ENCODE measurements around the gene BCL2.
A peak's percentile ranks its signal among the peaks of the same experiment; 100 is the strongest.

BCL2 gene

GRCh38 chr18:63135101-63135500 is 184.5 kb downstream of the BCL2 start:
- FAIRE-seq (peak; percentile 44), DNase-seq (ENCODE audit: insufficient read length) (no peak)
- TF ChIP-seq POLR2AphosphoS5 (IDR thresholded peaks at IDR 0.05; ENCODE audit: low read depth, low read length), result no peak
- no peak for TF ChIP-seq TAF1 (IDR thresholded peaks at IDR 0.05; ENCODE audit: borderline replicate concordance, low read depth, low read length)
- no peak for TF ChIP-seq POLR2A (IDR thresholded peaks at IDR 0.05; ENCODE audit: low read depth, low read length)

- DNase-seq (ENCODE audit: insufficient read length), result no peak
- TF ChIP-seq POLR2A (IDR thresholded peaks at IDR 0.05; ENCODE audit: low read depth, low read length), result no peak
- no peak for TF ChIP-seq POLR2AphosphoS5 (IDR thresholded peaks at IDR 0.05; ENCODE audit: low read depth, low read length)
- TF ChIP-seq TAF1 (IDR thresholded peaks at IDR 0.05; ENCODE audit: borderline replicate concordance, low read depth, low read length), result no peak
- no peak for FAIRE-seq
Observed at GRCh38 chr18:63132819-63133200, 186.8 kb downstream of the BCL2 start.

GRCh38 chr18:63131959-63132818 is 187.4 kb downstream of the BCL2 start:
- no peak for DNase-seq (ENCODE audit: insufficient read length)
- peak; percentile 24 for FAIRE-seq
- TF ChIP-seq POLR2AphosphoS5 (IDR thresholded peaks at IDR 0.05; ENCODE audit: low read depth, low read length) (no peak), POLR2A (IDR thresholded peaks at IDR 0.05; ENCODE audit: low read depth, low read length) (no peak), TAF1 (IDR thresholded peaks at IDR 0.05; ENCODE audit: borderline replicate concordance, low read depth, low read length) (no peak)

DNA sequence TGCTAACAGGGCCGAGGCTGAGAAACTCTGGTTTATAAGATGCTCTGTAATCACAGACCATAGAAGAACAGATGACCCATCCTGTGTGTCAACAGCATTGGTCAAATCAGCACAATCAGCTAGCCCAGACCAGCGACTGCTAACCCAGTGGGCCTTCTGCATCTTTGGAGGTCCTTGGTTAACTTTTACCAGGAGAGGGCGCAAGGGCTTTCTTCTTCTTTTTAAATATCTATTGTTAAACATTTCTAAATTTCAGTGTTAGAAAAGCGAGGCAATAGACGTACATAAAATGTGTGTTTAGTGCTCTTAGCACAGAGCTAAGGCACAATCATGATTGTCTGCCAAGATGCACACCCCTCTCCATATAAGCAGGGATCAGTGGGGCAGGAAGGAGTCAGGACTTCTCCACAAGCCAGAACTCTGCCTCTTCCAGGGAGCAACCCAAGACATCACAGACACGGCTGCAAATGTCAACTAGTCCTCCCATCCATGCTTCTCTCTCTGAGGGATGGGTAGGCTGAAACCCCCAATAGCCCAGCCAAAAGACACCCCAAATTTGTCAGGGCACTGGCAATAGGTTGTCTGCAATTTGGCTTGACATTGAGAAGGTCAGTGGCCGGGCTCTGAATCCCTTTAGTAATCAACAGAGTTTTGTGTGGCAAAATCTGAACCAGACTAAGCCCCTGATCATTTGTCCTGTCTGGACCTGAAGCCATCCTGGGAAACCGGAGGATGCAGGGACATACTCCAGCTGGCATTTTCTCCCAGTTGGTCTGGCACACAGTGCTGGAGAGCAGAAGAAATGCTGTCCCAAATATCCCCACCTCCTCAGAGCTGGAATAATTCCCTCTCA is 188.2 kb downstream of the BCL2 start:
- TF ChIP-seq POLR2A (IDR thresholded peaks at IDR 0.05; ENCODE audit: low read depth, low read length) (no peak), POLR2AphosphoS5 (IDR thresholded peaks at IDR 0.05; ENCODE audit: low read depth, low read length) (no peak)
- DNase-seq (ENCODE audit: insufficient read length) (no peak), FAIRE-seq (peak; percentile 95)

DNA sequence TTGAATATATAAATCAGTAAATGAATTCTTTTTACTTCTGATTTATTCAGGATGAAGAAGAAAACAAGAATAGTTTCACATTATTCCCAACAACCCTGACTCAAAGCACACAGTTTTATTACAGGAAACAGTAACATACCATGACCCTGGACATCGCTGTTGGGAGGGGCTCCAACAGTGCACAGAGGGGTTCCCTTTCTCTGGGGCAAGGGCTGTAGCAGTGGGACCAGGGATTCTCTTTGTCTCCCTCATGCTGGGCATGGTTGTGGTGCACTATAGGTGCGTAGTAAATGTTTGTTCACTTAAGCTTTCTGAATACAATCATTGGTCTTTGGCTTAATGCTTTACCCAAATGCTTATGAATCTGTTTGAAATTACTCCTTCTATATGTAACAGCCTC is 189.4 kb downstream of the BCL2 start:
- DNase-seq (ENCODE audit: insufficient read length), result no peak
- FAIRE-seq, result peak; percentile 74
- TF ChIP-seq POLR2AphosphoS5 (IDR thresholded peaks at IDR 0.05; ENCODE audit: low read depth, low read length), result no peak
- no peak for TF ChIP-seq TAF1 (IDR thresholded peaks at IDR 0.05; ENCODE audit: borderline replicate concordance, low read depth, low read length)
- no peak for TF ChIP-seq POLR2A (IDR thresholded peaks at IDR 0.05; ENCODE audit: low read depth, low read length)

GRCh38 chr18:63128237-63128974 is 191.2 kb downstream of the BCL2 start:
- no peak for TF ChIP-seq POLR2AphosphoS5 (IDR thresholded peaks at IDR 0.05; ENCODE audit: low read depth, low read length)
- TF ChIP-seq TAF1 (IDR thresholded peaks at IDR 0.05; ENCODE audit: borderline replicate concordance, low read depth, low read length), result no peak
- no peak for TF ChIP-seq POLR2A (IDR thresholded peaks at IDR 0.05; ENCODE audit: low read depth, low read length)
- FAIRE-seq (peak; percentile 36), DNase-seq (ENCODE audit: insufficient read length) (no peak)

GRCh38 chr18:63126134-63127069 is 193.2 kb downstream of the BCL2 start:
- no peak for FAIRE-seq
- TF ChIP-seq POLR2A (IDR thresholded peaks at IDR 0.05; ENCODE audit: low read depth, low read length) (no peak), POLR2AphosphoS5 (IDR thresholded peaks at IDR 0.05; ENCODE audit: low read depth, low read length) (no peak), TAF1 (IDR thresholded peaks at IDR 0.05; ENCODE audit: borderline replicate concordance, low read depth, low read length) (no peak)
- DNase-seq (ENCODE audit: insufficient read length), result no peak

- DNase-seq (ENCODE audit: insufficient read length), result no peak
- FAIRE-seq, result no peak
- no peak for TF ChIP-seq TAF1 (IDR thresholded peaks at IDR 0.05; ENCODE audit: borderline replicate concordance, low read depth, low read length)
Observed at GRCh38 chr18:63120620-63121019, 198.9 kb downstream of the BCL2 start.

DNA sequence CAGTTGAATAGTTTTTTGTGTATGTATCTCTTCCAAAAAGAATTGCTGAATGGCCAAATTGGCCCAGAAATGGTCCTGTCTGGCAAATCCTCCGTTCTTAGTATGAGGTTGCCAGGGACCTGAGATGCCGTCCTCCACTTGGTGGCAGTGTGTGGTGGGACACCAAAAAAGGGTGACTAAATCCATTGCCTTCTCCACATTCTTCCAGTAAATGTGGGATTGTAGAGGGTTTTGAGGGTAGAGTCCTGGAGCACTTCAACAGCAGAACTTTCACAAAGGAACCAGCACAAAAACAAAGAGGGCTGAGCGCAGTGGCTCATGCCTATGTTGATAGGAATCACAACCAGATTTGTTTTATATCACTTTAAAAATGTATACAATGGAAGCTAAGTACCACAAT is 199.9 kb downstream of the BCL2 start:
- FAIRE-seq (peak; percentile 36), DNase-seq (ENCODE audit: insufficient read length) (no peak)
- TF ChIP-seq POLR2A (IDR thresholded peaks at IDR 0.05; ENCODE audit: low read depth, low read length), result no peak

GRCh38 chr18:63113899-63114565 is 205.5 kb downstream of the BCL2 start:
- FAIRE-seq, result no peak
- no peak for TF ChIP-seq TAF1 (IDR thresholded peaks at IDR 0.05; ENCODE audit: borderline replicate concordance, low read depth, low read length)
- no peak for TF ChIP-seq POLR2AphosphoS5 (IDR thresholded peaks at IDR 0.05; ENCODE audit: low read depth, low read length)
- no peak for DNase-seq (ENCODE audit: insufficient read length)

Data from GM12892 (cell line).